Measurements from ENCODE around the gene GLCE. TPM values are rescaled to one million over a fixed set of nuclear protein-coding genes. Genes with fewer than 3 reads are reported as not detected.

The GLCE gene
- total and polyA plus RNA-seq, 10 donors, result 2.8 to 13.3 (median 8.9) TPM

DNA sequence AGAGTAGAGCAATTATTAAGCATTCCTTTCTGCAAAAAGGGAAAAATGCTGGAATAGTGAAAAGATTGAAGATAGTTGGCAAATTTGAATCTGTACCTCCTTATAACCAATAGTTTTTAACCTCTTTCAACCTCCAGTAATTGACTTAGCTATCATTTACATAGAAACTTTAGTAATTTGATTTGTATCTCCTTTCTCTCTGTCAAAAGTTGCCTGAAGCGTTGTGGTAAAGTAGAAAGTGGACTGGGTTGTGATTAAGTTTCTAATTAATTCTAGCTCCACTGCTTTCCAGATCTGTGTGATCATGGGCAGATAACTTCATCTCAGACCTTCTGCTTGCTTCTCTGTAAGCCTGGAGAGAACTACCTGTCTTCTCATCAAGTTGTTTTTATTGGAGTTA is 24.8 kb downstream of the GLCE start:
- Histone ChIP-seq H3K27ac (no peak overlapping the region), H3K4me3 (no peak overlapping the region), H3K27me3 (replicated peaks in 1 of 7) (no peaks in the 10 kb centered on the region), H3K9me3 (peaks cover 0 to 11% (median 6%) of the 10 kb centered on the region in 8 donors), H3K4me1 (peaks cover 0 to 3% (median 0%) of the 10 kb centered on the region in 6 donors), H3K36me3 (no peaks in the 10 kb centered on the region)
- DNase-seq, result no peak
- WGBS, 5 donors, result 91 to 100% (median 98%) methylated on average over 1 of the region's 1 CpG
- intact Hi-C loops (cut with DNase I; ENCODE audit: low total_unique reads), result no loop called here
- TF ChIP-seq POLR2AphosphoS5 (IDR thresholded peaks at IDR 0.05), result no peak
- no peak for TF ChIP-seq POLR2A (IDR thresholded peaks at IDR 0.05)
- TF ChIP-seq, protein P1, sequence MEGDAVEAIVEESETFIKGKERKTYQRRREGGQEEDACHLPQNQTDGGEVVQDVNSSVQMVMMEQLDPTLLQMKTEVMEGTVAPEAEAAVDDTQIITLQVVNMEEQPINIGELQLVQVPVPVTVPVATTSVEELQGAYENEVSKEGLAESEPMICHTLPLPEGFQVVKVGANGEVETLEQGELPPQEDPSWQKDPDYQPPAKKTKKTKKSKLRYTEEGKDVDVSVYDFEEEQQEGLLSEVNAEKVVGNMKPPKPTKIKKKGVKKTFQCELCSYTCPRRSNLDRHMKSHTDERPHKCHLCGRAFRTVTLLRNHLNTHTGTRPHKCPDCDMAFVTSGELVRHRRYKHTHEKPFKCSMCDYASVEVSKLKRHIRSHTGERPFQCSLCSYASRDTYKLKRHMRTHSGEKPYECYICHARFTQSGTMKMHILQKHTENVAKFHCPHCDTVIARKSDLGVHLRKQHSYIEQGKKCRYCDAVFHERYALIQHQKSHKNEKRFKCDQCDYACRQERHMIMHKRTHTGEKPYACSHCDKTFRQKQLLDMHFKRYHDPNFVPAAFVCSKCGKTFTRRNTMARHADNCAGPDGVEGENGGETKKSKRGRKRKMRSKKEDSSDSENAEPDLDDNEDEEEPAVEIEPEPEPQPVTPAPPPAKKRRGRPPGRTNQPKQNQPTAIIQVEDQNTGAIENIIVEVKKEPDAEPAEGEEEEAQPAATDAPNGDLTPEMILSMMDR (IDR thresholded peaks at IDR 0.05 in 8 of 11, conservative IDR thresholded peaks at IDR 0.05 in 3 of 11), result no peak

DNA sequence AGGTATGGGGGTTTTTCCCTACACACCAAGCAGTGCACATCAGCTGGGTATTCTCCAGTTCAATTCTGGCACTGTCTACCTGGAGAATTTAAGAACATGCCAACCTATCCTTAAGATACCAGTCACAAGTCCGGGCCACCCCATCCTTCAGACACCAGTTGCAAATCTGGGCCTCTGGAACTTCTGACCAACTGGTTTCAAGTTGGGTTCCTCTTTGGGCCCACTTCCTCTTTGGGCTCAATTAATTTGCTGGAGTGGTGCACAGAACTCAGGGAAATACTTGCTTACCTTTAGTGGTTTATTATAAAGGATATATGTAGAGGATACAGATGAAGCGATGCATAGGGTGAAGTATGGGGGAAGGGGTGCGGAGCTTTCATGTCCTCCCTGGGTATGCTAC is 25.3 kb downstream of the GLCE start:
- H3K4me3 ChIP-seq, result no peak overlapping the region
- H3K27ac ChIP-seq, result no peak overlapping the region
- TF ChIP-seq, protein P1 (IDR thresholded peaks at IDR 0.05 in 8 of 11, conservative IDR thresholded peaks at IDR 0.05 in 3 of 11), result no peak
- TF ChIP-seq POLR2AphosphoS5 (IDR thresholded peaks at IDR 0.05) (no peak), POLR2A (IDR thresholded peaks at IDR 0.05) (no peak)
- no peak for DNase-seq
- no peaks in the 10 kb centered on the region for H3K27me3 ChIP-seq (replicated peaks in 1 of 7)
- WGBS, 5 donors, result 82 to 96% (median 93%) methylated on average over 3 of the region's 3 CpGs
- intact Hi-C loops (cut with DNase I; ENCODE audit: low total_unique reads), result no loop called here
- peaks cover 0 to 15% (median 11%) of the 10 kb centered on the region in 8 donors for H3K9me3 ChIP-seq
- no peaks in the 10 kb centered on the region for H3K36me3 ChIP-seq
- H3K4me1 ChIP-seq, result peaks cover 0 to 3% (median 0%) of the 10 kb centered on the region in 6 donors

DNA sequence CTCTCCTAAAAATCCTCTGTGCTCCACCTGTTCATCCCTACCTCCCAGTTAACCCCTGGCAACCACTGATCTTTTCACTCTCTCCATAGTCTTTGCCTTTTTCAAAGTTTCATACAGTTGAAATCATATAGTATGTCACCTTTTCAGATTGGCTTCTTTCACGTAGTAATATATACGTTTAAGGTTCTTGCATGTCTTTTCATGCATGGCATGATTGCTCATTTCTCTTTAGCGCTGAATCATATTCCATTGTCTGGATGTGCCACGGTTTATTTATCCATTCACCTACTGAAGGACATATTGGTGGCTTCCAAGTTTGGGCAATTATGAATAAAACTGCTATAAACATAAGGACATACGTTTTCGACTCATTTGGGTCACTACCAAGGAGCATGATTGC is 28.7 kb downstream of the GLCE start:
- 87 to 97% (median 95%) methylated on average over 6 of the region's 6 CpGs for WGBS, 5 donors
- TF ChIP-seq, protein P1 (IDR thresholded peaks at IDR 0.05 in 8 of 11, conservative IDR thresholded peaks at IDR 0.05 in 3 of 11), result no peak
- TF ChIP-seq POLR2A (IDR thresholded peaks at IDR 0.05) (no peak), POLR2AphosphoS5 (IDR thresholded peaks at IDR 0.05) (no peak)
- intact Hi-C loops (cut with DNase I; ENCODE audit: low total_unique reads), result no loop called here

DNA sequence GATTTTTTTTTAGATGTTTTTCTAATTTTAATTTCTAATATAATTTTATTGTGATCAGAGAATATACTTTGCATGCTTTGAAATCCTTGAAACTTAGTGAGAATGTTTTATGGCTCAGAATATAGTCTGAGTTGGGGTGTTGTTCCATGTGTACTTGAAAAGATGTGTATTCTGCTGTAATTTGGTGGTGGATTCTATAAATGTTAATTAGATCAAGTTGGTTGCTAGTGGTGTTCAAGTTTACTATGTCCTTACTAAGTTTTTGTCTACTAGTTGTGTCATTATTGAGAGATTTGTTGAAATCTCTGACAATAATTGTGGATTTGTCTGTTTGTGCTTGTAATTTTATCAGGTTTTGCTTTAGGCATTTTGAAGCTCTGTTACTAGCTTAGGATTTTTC is 29.7 kb downstream of the GLCE start:
- H3K36me3 ChIP-seq, result no peaks in the 10 kb centered on the region
- DNase-seq, result no peak
- intact Hi-C loops (cut with DNase I; ENCODE audit: low total_unique reads), result no loop called here
- H3K4me3 ChIP-seq, result no peak overlapping the region
- H3K27ac ChIP-seq, result no peak overlapping the region
- TF ChIP-seq, protein P1 (IDR thresholded peaks at IDR 0.05 in 8 of 11, conservative IDR thresholded peaks at IDR 0.05 in 3 of 11), result no peak
- TF ChIP-seq POLR2AphosphoS5 (IDR thresholded peaks at IDR 0.05) (no peak), POLR2A (IDR thresholded peaks at IDR 0.05) (no peak)
- H3K4me1 ChIP-seq, result peaks cover 0 to 19% (median 9%) of the 10 kb centered on the region in 6 donors
- H3K9me3 ChIP-seq, result peaks cover 0 to 23% (median 13%) of the 10 kb centered on the region in 8 donors
- H3K27me3 ChIP-seq (replicated peaks in 1 of 7), result no peaks in the 10 kb centered on the region

More for the DNA sequence above, 28.7 kb downstream of the GLCE start:
- Histone ChIP-seq H3K27me3 (replicated peaks in 1 of 7) (no peaks in the 10 kb centered on the region), H3K27ac (no peak overlapping the region), H3K4me1 (peaks cover 0 to 10% (median 3%) of the 10 kb centered on the region in 6 donors), H3K4me3 (no peak overlapping the region), H3K9me3 (peaks cover 0 to 23% (median 13%) of the 10 kb centered on the region in 8 donors), H3K36me3 (no peaks in the 10 kb centered on the region)
- DNase-seq, result no peak
